K562 (cell line): ENCODE results near the gene LBR.

ENCODE experiments used
- CBX5 ChIP-seq: IDR thresholded peaks from 2 replicates; pipeline ENCODE4 v1.6.1; 2014; ENCODE audit warnings: low read depth, borderline replicate concordance
- FOXP1 ChIP-seq: sonication (generic); formaldehyde crosslinking; IDR thresholded peaks from 2 replicates; pipeline ENCODE4 v1.8.0; 2022; ENCODE audit warnings: mild to moderate bottlenecking, missing genetic modification reagents
- HNRNPH1 ChIP-seq: fragments of 200-400 bp; formaldehyde crosslinking; optimal IDR thresholded peaks from 2 replicates; pipeline ENCODE3; 2017; ENCODE audit warnings: low read depth, mild to moderate bottlenecking, low read length, moderate library complexity
- HNRNPUL1 ChIP-seq: fragments of 200-400 bp; formaldehyde crosslinking; IDR thresholded peaks from 2 replicates; pipeline ENCODE4 v1.6.1; 2017; ENCODE audit warnings: low read length
- MAFK ChIP-seq: IDR thresholded peaks from 2 replicates; pipeline ENCODE4 v1.6.1; 2011; ENCODE audit warnings: low read length, improper control_type of control experiment
- MCM7 ChIP-seq, 2 experiments: fragments of 450-650 bp; IDR thresholded peaks; 2 replicates each; pipeline ENCODE4 v1.6.1; 2016 to 2018
- POLR2AphosphoS2 ChIP-seq: IDR thresholded peaks from 2 replicates; pipeline ENCODE4 v1.6.1; 2012; ENCODE audit warnings: low read length, improper control_type of control experiment
- RAD21 ChIP-seq, 2 experiments: fragments of 250-450 bp in 1 of 2; fragments of 450-650 bp in 1 of 2; sonication (Bioruptor Pico) in 1 of 2; formaldehyde crosslinking in 1 of 2; IDR thresholded peaks in 1 of 2; conservative IDR thresholded peaks in 1 of 2; 2 replicates each; pipeline versions ENCODE4 v1.4.0 to v1.8.0; 2020 to 2022; ENCODE audit warnings: mild to moderate bottlenecking in 2 of 2, moderate library complexity in 1 of 2
- SMC3 ChIP-seq: conservative IDR thresholded peaks from 2 replicates; pipeline ENCODE4 v1.6.1; 2011; ENCODE audit warnings: low read depth, low read length, improper control_type of control experiment; ENCODE audit not compliant: insufficient read depth
- ZNF23 ChIP-seq: fragments of 250-450 bp; sonication (Bioruptor Pico); IDR thresholded peaks from 2 replicates; pipeline ENCODE4 v1.4.0; 2020; ENCODE audit warnings: mild to moderate bottlenecking

- TF ChIP-seq MCM7 (IDR thresholded peaks at IDR 0.05) (no peak), SMC3 (no peak), MAFK (no peak), RAD21 (CRISPR knock-in tag; conservative IDR thresholded peaks at IDR 0.05 in 1 of 2, IDR thresholded peaks at IDR 0.05 in 1 of 2) (no peak), HNRNPUL1 (no peak), HNRNPH1 (no peak), CBX5 (no peak), ZNF23 (CRISPR knock-in tag) (no peak), POLR2AphosphoS2 (no peak), FOXP1 (CRISPR knock-in tag) (no peak)
These were observed 39.0 kb upstream of the LBR start for GRCh38 chr1:225466848-225467192.
